ENCODE data around the gene GJB6. TPM values are rescaled to one million over a fixed set of nuclear protein-coding genes. Genes with fewer than 3 reads are reported as not detected.

GJB6 gene
- total RNA-seq, 2 experiments from 2014 or later: 19.8 to 26.0 TPM

DNA sequence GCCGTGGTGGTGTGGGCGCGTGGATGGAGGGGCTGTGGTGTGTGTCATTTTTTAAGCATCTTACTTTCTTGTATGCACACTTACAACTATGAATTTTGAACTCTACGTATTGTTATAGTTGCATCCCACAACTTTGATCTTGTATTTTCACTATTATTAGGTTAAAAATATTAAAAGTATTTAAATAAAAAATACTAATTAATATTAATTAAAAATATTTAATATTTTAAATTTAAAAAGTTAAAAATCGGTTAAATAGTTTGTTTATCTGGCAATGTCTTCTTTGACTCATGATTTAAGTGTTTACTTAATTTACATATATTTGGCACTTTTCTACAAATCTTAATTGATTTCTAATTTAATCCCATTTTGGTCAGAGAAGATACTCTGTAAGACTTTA is 17.8 kb upstream of the GJB6 start:
- Mint-ChIP-seq H3K36me3 (ENCODE audit: low read depth) (no peaks in the 10 kb centered on the region), H3K27ac (no peak overlapping the region), H3K4me1 (ENCODE audit: low read depth) (no peaks in the 10 kb centered on the region), H3K27me3 (peaks cover 3% of the 10 kb centered on the region), H3K4me3 (no peak overlapping the region), H3K9me3 (no peaks in the 10 kb centered on the region)
- Histone ChIP-seq H3K27ac (ENCODE audit: low read depth in 1 of 2, low read length in 2 of 2) (no peak overlapping the region), H3K36me3 (ENCODE audit: insufficient read depth, low read length) (no peaks in the 10 kb centered on the region), H3K9me3 (ENCODE audit: control insufficient read depth in 1 of 2, insufficient read depth in 1 of 2, low read length in 2 of 2) (no peaks in the 10 kb centered on the region), H3K4me3 (ENCODE audit: low read length) (no peak overlapping the region), H3K27me3 (ENCODE audit: control insufficient read depth in 1 of 2, insufficient read depth in 2 of 2, low read length in 2 of 2) (no peaks in the 10 kb centered on the region), H3K4me1 (ENCODE audit: insufficient read depth, low read length) (no peaks in the 10 kb centered on the region)
- intact Hi-C loops (cut with DNase I, micrococcal nuclease): no loop called here
- POLR2A ChIA-PET: interaction anchor here (0.6 to 0.7 kb wide), 3 partner anchors 62 to 1444 kb away, joined by 3 to 6 read pairs (median 3); no protein-coding TSS in a partner anchor
- DNase-seq: no peak
- ATAC-seq (ENCODE audit: poor library complexity): no peak
- CTCF ChIA-PET: no interaction called here
- TF ChIP-seq, protein P1, sequence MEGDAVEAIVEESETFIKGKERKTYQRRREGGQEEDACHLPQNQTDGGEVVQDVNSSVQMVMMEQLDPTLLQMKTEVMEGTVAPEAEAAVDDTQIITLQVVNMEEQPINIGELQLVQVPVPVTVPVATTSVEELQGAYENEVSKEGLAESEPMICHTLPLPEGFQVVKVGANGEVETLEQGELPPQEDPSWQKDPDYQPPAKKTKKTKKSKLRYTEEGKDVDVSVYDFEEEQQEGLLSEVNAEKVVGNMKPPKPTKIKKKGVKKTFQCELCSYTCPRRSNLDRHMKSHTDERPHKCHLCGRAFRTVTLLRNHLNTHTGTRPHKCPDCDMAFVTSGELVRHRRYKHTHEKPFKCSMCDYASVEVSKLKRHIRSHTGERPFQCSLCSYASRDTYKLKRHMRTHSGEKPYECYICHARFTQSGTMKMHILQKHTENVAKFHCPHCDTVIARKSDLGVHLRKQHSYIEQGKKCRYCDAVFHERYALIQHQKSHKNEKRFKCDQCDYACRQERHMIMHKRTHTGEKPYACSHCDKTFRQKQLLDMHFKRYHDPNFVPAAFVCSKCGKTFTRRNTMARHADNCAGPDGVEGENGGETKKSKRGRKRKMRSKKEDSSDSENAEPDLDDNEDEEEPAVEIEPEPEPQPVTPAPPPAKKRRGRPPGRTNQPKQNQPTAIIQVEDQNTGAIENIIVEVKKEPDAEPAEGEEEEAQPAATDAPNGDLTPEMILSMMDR (IDR thresholded peaks at IDR 0.05): no peak

DNA sequence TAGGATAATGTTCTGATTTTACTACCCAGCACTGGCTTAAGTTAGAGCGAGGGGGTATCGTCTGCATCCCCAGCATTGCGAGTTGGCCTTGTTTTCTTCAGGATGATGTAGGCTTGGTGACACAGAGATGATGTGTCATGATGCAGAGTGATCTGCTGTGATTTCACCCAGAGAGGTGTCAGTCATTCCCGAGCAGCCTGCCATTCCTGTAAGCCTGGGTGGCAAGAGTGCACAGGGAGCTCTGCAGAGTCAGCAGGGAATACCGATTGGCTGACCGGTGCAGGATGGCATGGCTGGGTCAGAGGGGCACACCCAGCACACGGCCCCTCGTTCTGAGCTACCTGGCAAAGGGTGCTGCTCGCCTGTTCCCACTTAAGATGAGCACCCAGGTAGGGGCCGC is 15.8 kb upstream of the GJB6 start:
- Histone ChIP-seq H3K9me3 (ENCODE audit: control insufficient read depth in 1 of 2, insufficient read depth in 1 of 2, low read length in 2 of 2) (no peaks in the 10 kb centered on the region), H3K27ac (ENCODE audit: low read depth in 1 of 2, low read length in 2 of 2) (no peak overlapping the region), H3K36me3 (ENCODE audit: insufficient read depth, low read length) (no peaks in the 10 kb centered on the region), H3K4me3 (ENCODE audit: low read length) (no peak overlapping the region), H3K4me1 (ENCODE audit: insufficient read depth, low read length) (no peaks in the 10 kb centered on the region), H3K27me3 (ENCODE audit: control insufficient read depth in 1 of 2, insufficient read depth in 2 of 2, low read length in 2 of 2) (no peaks in the 10 kb centered on the region)
- ATAC-seq (ENCODE audit: poor library complexity) (no peak), DNase-seq (no peak)
- Mint-ChIP-seq H3K27ac (no peak overlapping the region), H3K36me3 (ENCODE audit: low read depth) (no peaks in the 10 kb centered on the region), H3K4me3 (no peak overlapping the region), H3K27me3 (peaks cover under 1% of the 10 kb centered on the region), H3K9me3 (no peaks in the 10 kb centered on the region), H3K4me1 (ENCODE audit: low read depth) (no peaks in the 10 kb centered on the region)
- ChIA-PET CTCF (no interaction called here), POLR2A (no interaction called here)
- intact Hi-C loops (cut with DNase I, micrococcal nuclease): no loop called here
- TF ChIP-seq, protein P1 (IDR thresholded peaks at IDR 0.05): no peak

DNA sequence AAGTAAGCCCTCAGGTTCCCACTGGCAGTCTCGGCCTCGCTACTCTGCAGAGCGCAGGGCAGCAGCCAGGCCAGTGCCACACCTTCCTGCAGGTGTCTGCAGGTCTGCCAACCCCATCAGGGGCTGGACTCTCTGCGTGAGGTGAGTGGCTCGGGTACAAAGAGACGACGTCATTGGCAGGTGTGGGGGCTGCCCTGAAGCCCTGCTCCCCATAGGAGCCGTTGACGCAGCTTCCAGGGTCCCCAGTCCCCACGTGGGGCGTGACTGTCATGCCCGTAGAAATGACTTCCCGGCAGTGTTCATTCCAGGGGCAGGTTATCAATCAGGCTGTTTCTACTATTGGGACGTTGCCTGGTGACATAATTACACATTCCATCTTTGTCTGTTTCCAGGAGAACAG is 15.3 kb upstream of the GJB6 start:
- DNase-seq (no peak), ATAC-seq (ENCODE audit: poor library complexity) (no peak)
- H3K36me3 ChIP-seq (ENCODE audit: insufficient read depth, low read length): no peaks in the 10 kb centered on the region
- POLR2A ChIA-PET: no interaction called here
- H3K4me1 Mint-ChIP-seq (ENCODE audit: low read depth): no peaks in the 10 kb centered on the region
- H3K9me3 Mint-ChIP-seq: no peaks in the 10 kb centered on the region
- H3K36me3 Mint-ChIP-seq (ENCODE audit: low read depth): no peaks in the 10 kb centered on the region
- no peak overlapping the region for H3K4me3 ChIP-seq (ENCODE audit: low read length)
- no peak overlapping the region for H3K27ac ChIP-seq (ENCODE audit: low read depth in 1 of 2, low read length in 2 of 2)
- no peaks in the 10 kb centered on the region for H3K27me3 ChIP-seq (ENCODE audit: control insufficient read depth in 1 of 2, insufficient read depth in 2 of 2, low read length in 2 of 2)
- TF ChIP-seq, protein P1 (IDR thresholded peaks at IDR 0.05): no peak
- intact Hi-C loops (cut with DNase I, micrococcal nuclease): no loop called here
- H3K27ac Mint-ChIP-seq: no peak overlapping the region
- no peaks in the 10 kb centered on the region for H3K9me3 ChIP-seq (ENCODE audit: control insufficient read depth in 1 of 2, insufficient read depth in 1 of 2, low read length in 2 of 2)
- H3K4me3 Mint-ChIP-seq: no peak overlapping the region
- CTCF ChIA-PET: no interaction called here
- H3K27me3 Mint-ChIP-seq: no peaks in the 10 kb centered on the region
- H3K4me1 ChIP-seq (ENCODE audit: insufficient read depth, low read length): no peaks in the 10 kb centered on the region

Data from CD4-positive, alpha-beta T cell (primary cell).